Measurements from ENCODE around the gene UQCR11.

The UQCR11 gene

DNA sequence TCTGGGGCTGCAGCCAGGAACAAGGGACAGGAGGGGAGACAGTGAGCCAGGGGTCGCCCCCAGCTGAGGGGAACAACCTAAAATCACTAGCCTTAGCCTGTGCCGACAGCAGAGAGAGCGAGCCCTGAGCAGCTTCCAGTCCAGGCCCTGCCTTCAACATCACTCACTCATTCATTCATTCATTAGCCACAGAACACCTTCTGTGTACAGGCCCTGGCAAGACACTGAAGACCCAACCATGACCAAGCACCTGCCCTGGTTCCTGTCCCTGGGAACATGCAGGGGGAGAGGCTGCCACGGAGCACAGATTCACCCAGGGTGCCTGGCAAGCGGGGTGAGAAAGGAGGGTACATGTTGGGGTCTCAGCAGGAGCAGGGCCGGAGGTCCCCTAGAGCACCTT lies 42.0 kb downstream of the UQCR11 start:
- H3K4me3 ChIP-seq (ENCODE audit: low read depth, low read length): no peak overlapping the region
- CTCF ChIA-PET: interaction anchor here (0.8 to 4.8 kb wide), 2 partner anchors 12 to 17 kb away, joined by 3 to 26 read pairs; no protein-coding TSS in a partner anchor
- DNase-seq (ENCODE audit: low read depth, low spot score): no peak
- POLR2A ChIA-PET: no interaction called here
- TF ChIP-seq, protein P1, sequence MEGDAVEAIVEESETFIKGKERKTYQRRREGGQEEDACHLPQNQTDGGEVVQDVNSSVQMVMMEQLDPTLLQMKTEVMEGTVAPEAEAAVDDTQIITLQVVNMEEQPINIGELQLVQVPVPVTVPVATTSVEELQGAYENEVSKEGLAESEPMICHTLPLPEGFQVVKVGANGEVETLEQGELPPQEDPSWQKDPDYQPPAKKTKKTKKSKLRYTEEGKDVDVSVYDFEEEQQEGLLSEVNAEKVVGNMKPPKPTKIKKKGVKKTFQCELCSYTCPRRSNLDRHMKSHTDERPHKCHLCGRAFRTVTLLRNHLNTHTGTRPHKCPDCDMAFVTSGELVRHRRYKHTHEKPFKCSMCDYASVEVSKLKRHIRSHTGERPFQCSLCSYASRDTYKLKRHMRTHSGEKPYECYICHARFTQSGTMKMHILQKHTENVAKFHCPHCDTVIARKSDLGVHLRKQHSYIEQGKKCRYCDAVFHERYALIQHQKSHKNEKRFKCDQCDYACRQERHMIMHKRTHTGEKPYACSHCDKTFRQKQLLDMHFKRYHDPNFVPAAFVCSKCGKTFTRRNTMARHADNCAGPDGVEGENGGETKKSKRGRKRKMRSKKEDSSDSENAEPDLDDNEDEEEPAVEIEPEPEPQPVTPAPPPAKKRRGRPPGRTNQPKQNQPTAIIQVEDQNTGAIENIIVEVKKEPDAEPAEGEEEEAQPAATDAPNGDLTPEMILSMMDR (IDR thresholded peaks at IDR 0.05; ENCODE audit: insufficient read depth, low read length, missing control alignments): no peak

DNA sequence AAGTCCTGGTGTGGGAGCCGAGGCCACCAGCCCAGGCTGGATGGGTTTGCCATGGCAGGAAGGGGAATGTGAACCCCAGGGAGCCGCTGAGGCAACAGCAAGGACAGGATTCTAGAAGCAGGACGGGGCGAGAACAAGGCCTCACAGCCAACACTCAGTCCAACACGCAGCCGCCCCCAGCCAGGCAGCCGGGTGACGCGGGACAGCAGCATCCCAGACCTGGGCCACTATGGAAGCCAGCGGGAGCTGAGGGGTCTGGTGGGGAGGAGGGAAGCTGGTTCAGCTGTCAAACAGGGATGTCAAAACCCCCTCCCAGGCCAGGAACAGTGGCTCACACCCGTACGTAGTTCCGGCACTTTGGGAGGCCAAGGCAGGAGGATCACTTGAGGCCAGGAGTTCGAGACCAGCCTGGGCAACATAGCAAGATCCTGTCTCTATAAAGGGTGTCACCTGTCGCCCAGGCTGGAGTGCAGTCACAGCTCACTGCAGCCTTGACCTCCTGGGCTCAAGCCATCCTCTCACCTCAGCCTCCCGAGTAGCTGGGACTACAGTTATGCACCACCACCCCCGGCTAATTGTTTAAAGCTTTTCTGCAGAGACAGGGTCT lies 43.9 kb downstream of the UQCR11 start:
- CTCF ChIA-PET: interaction anchor here (4.8 kb wide), 1 partner anchor 15 kb away, joined by 26 read pairs; no protein-coding TSS in a partner anchor
- no peak for DNase-seq (ENCODE audit: low read depth, low spot score)
- POLR2A ChIA-PET: interaction anchor here (0.5 kb wide), 1 partner anchor 10 kb away, joined by 3 read pairs; no protein-coding TSS in a partner anchor
- no peak overlapping the region for H3K4me3 ChIP-seq (ENCODE audit: low read depth, low read length)
- TF ChIP-seq, protein P1 (IDR thresholded peaks at IDR 0.05; ENCODE audit: insufficient read depth, low read length, missing control alignments): no peak

DNA sequence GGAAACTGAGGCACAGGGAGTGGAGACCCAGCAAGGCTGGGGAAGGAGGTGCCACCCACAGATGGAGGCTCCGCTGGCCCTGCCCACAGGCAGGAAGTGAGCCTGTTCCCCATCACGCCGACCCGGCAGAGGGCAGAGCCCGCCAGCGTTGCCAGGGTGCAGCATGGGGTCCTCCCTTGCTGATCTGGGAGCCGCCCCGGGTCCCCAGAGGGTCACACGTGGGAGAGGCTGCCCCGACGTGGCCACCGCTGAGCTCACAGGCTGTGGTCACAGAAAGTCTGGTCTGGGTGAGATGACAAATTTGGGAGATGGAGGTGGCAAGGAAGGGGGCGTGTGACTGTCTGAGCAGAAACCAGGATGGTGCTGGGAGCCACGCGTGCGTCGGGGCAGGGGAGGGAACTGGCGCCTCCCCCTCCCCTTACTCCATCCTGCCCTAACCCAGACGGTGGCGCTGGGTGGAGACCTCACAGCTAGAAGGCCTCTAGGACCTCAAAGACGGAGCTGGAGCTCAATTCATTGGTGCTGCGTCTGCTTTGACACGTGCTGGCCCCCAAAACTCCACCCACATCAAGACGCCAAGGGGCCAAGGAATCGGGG lies 44.9 kb downstream of the UQCR11 start:
- no peak for DNase-seq (ENCODE audit: low read depth, low spot score)
- POLR2A ChIA-PET: interaction anchor here (0.5 kb wide), 1 partner anchor 9 kb away, joined by 3 read pairs; no protein-coding TSS in a partner anchor
- CTCF ChIA-PET: interaction anchor here (4.8 kb wide), 1 partner anchor 14 kb away, joined by 26 read pairs; no protein-coding TSS in a partner anchor
- TF ChIP-seq, protein P1 (IDR thresholded peaks at IDR 0.05; ENCODE audit: insufficient read depth, low read length, missing control alignments): no peak
- H3K4me3 ChIP-seq (ENCODE audit: low read depth, low read length): no peak overlapping the region

DNA sequence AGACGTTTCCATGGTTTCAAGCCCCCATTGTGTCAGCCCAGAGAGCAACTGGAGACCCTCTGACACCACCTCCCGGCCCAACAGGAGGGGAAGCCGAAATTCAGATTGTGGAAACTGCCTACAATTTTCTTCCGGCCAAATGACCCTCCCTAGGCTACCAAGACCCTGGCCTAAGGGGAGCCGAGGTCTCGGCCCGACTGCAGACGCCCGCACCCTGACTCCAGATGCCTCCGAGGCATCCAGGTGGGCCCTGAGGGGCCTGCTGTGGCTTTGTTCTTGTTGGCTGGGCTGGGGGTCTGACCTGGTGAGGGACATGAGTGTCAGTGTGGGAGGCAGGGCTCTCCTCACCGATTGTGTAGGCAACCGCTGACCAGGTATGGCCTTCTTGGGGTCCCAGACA lies 46.7 kb downstream of the UQCR11 start:
- ChIA-PET CTCF (interaction anchor here (1.2 kb wide), 1 partner anchor 118 kb away, joined by 3 read pairs; no protein-coding TSS in a partner anchor), POLR2A (no interaction called here)
- no peak for DNase-seq (ENCODE audit: low read depth, low spot score)
- TF ChIP-seq, protein P1 (IDR thresholded peaks at IDR 0.05; ENCODE audit: insufficient read depth, low read length, missing control alignments): no peak
- H3K4me3 ChIP-seq (ENCODE audit: low read depth, low read length): no peak overlapping the region

DNA sequence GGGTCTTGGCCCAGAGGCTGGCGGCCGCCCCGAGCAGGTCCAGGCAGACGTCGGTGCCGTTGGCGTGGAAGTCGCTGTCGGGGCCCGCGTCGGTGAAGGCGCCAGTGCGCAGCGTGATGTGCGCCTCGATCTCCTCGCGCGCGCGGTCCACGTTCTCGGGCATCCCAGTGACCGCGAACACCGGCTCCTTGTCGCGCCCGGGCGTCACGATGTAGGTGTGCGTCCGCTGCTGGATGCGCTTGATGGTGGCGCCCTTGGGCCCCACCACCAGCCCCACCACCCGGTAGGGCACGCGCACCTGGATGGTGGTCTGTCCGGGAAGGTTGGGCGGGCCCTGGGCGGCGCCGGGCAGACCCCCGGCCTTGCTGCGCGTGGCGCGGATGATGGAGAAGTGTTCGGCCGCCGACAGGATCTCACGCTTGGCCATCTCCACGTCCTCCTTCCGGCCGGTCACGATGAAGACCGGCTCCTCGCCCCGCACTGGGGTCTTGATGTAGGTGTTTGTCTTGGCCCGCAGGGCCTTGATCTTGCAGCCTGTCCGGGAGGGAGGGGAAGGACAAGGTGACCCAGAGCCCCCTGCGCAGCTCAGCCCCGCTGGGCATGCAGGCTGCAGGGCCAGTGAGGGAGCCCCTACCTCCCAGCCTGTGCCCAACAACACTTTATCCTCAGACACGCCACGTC lies 48.7 kb downstream of the UQCR11 start:
- ChIA-PET POLR2A (no interaction called here), CTCF (no interaction called here)
- H3K4me3 ChIP-seq (ENCODE audit: low read depth, low read length): no peak overlapping the region
- no peak for DNase-seq (ENCODE audit: low read depth, low spot score)
- TF ChIP-seq, protein P1 (IDR thresholded peaks at IDR 0.05; ENCODE audit: insufficient read depth, low read length, missing control alignments): no peak
